ENCODE measurements around the gene SIRT5.

DNA sequence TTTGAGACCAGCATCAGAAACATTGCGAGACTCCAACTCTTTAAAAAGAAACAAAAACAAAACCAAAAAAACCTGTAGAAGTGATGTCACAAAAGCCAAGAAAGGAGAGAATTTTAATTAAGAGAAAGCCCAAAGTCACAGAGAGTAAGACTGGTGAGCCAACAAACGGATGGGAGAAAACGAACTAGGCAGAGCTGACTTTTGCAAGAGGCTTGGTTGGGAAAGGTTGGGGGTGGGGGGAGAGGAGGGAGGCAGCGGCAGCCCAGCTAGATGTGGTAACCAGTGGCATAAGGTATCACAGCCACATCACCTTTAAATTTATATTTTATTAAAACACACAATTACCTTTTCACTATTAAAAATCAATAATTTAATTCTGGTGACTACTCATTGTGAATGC, 64.2 kb downstream of the SIRT5 start:
- TF ChIP-seq CTCF (IDR thresholded peaks at IDR 0.05) (no peak), POLR2A (IDR thresholded peaks at IDR 0.05) (no peak)

Measured in stomach (tissue), 4 donors.